Skin of body (tissue), 2 donors: Measurements from ENCODE around the gene SULT1A2. TPM values are rescaled to one million over a fixed set of nuclear protein-coding genes. Genes with fewer than 3 reads are reported as not detected.
"Not testable (repeated sequence)": the region's sequence is repeated elsewhere in the genome, so short reads cannot be mapped to it uniquely, and the experiment has no call there.

ENCODE experiments used
- DNase-seq: peaks from one replicate; lab custom pipeline; 2025; lab: John Stamatoyannopoulos, UW
- total RNA-seq: library from RNA; depleted of rRNA; stranded (reverse); fragments of >200 nt; gene quantifications from one replicate; pipeline ENCODE4 v1.2.3, GENCODE V29; 2014

Gene SULT1A2
- total RNA-seq = 0.39 TPM

DNA sequence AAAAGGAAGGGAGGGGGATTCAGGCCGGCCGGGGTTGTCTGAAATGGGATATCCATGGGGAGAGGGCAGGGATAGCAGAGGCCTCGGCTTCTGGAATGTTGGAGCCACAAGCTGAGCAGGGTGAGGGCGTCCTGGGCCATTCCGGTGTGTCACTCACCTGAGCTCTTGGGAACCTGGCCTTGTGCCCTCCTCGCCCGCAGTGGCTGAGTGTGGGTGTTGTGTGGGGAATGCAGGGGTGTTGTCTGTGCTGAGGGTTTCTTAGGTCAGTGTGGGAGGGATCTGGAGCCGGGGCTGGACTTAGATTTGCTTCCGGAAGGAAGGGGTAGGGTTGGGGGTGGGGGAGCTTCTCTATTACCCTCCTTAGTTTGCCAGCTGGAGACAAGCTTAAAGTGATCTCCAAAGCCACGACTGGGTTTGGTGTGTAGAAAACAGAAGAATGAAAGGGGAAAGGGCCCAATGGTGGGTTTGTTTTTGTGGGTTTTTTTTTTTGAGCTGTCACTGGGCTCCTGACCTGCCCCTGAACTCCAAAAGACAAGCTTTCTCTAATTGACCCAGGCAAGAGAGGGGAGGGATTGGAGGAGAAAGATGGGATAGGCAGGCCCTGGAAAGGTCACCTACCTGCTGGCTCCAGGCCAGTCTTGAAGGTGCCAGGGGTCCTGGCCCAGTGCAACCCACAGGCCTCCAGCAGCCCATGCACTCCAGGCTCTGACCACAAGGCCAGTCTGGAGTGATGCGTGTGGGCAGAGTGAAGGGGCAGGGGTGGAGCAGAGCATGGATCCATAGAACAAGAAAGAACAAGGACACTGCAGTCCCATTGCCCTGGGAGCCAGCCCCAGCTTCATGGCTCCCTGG lies at the start of gene SULT1A2:
TSS of gene SULT1A2 (minus strand) at position 211 of the 852 bp plus-strand sequence. CDS start 1,120 bp downstream, outside the sequence.
- DNase-seq = no peak

- DNase-seq = not testable (repeated sequence)
Measured at GRCh38 chr16:28639959-28640358, 43.1 kb upstream of the SULT1A2 start.

DNA sequence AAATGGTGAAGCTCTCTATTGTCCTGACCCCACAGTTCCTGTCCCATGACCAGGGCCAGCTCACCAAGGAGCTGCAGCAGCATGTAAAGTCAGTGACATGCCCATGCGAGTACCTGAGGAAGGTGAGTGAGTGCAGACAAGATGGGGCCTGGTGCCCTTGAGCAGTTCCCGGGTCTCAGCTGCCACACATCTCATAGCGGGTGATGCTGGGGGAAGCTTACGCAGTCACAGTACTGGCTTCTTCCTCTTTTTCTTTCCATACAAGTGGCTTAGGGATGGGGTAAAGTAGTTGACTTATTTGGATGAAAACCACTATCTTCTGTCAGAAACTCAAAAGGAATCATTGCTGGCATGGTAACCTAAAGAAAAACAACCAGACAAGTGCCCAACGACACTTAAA lies 41.5 kb upstream of the SULT1A2 start:
- DNase-seq = not testable (repeated sequence)

DNA sequence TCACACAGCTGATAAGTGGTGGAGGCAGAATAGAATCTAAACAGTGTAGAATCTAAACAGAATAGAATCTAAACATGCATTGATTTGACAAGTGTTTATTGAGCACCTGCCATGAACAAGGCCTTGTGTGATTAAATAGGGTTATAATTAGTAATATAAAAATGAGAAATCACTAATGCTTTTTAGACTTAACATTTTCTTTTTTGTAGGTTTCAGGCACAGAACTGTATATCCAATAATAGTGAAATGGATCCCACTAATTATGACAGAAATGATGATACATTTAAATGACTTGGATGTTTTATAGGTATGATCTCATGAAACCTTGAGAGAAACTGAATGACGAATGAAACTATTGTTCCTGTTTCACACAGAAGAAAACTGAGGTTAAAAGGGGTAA lies 40.9 kb upstream of the SULT1A2 start, which contains the start of gene NPIPB8:
TSS of gene NPIPB8 (plus strand) at position 301 of the 400 bp plus-strand sequence. CDS start 296 bp downstream, outside the sequence.
- DNase-seq = not testable (repeated sequence)

DNA sequence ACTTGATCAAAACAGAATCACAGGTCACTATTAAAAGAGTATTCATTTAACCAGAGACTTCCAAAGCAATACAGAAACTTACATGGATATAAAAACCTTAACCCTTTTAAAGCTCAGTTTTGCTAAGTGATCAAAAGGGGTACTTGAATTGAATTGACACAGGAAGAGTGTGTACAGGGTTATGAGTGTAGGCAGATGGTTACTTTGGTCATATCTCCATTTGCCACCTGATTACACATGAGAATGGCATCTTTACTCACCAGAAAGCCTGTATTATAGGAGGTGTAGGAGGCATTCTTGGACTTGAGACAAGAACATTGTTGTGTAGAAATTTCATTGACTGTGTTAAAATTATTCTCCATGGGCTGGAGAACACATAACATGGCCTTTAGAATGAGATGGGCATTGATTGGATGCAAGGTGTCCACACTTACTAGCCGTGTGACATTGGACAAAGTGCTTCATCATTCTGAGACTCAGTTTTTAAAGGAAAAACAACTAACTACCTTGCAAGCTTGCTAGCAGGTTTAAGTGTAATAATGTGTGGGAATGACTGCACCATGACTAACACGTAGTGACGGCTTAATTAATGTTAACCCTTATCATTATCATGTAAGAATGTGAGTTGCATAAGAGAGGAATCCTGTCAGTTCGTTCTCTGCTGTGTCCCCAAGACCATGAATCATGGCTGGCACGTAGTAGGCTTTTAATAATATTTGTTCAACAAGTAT lies 39.4 kb upstream of the SULT1A2 start:
- DNase-seq = not testable (repeated sequence)

DNA sequence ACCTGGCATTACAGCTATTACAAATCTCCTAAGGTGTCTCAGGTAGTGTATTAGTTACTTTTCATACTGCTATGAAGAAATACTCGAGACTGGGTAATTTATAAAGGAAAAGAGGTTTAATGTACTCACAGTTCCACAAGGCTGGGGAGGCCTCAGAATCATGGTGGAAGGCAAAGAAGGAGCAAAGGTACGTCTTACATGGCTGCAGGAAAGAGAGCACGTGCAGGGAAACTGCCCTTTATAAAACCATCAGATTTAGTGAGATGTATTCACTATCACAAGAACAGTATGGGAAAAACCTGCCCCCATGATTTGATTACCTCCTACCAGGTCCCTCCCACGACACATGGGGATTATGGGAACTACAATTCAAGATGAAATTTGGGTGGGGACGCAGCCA lies 34.1 kb upstream of the SULT1A2 start:
- DNase-seq = not testable (repeated sequence)

DNA sequence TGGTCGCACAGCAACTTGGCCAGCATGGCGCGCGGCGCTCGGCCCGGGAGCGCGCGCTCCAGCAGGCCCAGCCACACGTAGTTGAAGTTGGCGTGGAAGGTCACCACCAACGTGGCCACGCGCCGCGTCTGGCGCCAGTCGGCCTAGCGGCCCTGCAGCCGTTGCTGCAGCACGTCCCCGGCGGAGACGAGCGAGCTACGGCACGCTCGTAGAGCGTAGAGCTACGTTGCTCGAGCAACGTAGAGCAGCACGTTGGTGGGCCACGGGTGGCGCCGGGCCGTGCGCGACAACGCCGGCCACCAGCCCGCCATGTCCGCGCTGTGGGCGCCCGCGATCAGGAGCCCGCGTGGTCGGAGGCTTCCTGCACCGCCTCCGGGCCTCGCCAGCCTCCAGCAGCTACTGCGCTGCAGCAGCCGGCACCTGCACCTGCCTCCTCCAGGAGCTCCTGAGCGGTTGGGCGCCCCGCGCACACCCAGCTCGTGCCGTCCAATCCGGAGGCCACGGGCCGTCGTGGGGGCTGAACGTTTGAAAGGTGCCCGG lies 26.4 kb upstream of the SULT1A2 start:
- no peak for DNase-seq

GRCh38 chr16:28622532-28623171 lies 25.8 kb upstream of the SULT1A2 start:
- DNase-seq = not testable (repeated sequence)

- DNase-seq = no peak
Measured at GRCh38 chr16:28621481-28622155, 24.8 kb upstream of the SULT1A2 start.

GRCh38 chr16:28620316-28620715 lies 23.5 kb upstream of the SULT1A2 start:
- DNase-seq = not testable (repeated sequence)

DNA sequence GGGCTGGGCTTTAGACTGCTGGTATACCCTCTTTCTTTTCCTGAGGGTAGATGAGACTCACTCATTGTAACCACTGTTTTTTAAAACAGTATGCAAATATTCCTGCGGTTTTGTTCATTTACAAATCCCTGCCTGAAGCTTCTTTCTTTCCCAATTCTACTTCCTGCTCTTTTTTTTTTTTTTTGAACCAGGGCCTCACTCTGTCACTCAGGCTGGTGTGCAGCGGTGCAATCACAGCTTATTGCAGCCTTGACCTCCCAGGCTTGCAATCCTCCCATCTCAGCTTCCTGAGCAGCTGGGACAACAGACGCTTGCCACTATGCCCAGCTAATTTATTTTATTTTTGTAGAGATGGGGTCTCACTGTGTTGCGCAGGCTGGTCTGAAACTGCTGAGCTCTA lies 21.0 kb upstream of the SULT1A2 start:
- DNase-seq = no peak

- no peak for DNase-seq
Measured at GRCh38 chr16:28616636-28617035, 19.8 kb upstream of the SULT1A2 start.

DNA sequence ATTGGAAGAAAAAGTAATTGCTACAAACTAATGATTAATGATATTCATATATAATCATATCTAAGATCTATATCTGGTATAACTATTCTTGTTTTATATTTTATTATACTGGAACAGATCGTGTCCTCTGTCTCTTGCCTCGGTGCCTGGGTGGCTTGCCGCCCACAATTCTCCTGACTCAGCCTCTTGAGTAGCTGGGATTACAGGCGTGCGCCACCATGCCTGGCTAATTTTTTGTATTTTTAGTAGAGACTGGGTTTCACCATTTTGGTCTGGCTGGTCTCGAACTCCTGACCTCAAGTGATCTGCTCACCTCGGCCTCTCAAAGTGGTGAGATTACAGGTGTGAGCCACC lies 19.4 kb upstream of the SULT1A2 start:
- not testable (repeated sequence) for DNase-seq

DNA sequence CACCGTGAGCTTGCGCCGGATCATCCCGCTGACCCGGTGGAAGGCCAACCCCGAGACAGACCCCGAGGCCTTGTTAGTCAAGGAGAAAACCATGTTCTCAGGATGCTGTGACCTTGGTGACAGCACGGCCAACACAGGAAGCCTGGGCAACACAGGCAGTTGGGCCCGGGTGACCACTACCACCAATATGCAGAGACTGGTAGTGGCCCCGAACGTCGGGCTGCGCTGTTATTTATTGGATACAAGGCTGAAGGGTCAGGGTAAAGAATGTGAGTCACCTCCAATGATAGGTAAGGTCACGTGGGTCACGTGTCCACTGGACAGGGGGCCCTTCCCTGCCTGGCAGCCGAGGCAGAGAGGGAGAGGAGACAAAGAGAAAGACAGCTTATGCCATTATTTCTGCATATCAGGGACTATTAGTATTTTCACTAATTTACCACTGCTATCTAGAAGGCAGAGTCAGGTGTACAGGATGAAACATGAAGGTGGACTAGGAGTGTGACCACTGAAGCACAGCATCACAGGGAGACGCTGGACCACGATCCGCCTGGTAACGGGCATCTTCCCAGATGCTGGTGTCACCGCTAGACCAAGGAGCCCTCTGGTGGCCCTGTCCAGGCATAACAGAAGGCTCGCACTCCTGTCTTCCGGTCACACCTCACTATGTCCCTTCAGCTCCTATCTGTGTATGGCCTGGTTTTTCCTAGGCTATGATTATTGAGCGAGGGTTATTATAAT lies 18.8 kb upstream of the SULT1A2 start:
- DNase-seq = not testable (repeated sequence)

DNA sequence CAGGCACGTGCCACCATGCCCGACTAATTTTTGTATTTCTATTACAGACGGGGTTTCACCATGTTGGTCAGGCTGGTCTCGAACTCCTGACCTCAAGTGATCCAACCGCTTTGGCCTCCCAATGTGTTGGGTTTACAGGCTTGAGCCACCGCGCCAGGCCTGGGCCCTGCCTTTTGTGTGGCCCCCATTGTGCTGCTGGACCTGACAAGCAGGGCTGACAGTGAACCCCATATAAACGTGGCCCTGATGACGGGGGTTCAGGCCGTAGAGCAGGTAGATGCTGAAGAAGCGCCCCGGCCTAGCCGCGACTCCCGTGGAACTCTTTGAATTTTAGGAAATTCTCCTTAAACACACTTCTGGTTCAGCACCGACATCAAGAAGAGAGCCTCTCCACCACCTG lies 17.7 kb upstream of the SULT1A2 start:
- not testable (repeated sequence) for DNase-seq

- not testable (repeated sequence) for DNase-seq
Measured at GRCh38 chr16:28613912-28614311, 17.1 kb upstream of the SULT1A2 start.

DNA sequence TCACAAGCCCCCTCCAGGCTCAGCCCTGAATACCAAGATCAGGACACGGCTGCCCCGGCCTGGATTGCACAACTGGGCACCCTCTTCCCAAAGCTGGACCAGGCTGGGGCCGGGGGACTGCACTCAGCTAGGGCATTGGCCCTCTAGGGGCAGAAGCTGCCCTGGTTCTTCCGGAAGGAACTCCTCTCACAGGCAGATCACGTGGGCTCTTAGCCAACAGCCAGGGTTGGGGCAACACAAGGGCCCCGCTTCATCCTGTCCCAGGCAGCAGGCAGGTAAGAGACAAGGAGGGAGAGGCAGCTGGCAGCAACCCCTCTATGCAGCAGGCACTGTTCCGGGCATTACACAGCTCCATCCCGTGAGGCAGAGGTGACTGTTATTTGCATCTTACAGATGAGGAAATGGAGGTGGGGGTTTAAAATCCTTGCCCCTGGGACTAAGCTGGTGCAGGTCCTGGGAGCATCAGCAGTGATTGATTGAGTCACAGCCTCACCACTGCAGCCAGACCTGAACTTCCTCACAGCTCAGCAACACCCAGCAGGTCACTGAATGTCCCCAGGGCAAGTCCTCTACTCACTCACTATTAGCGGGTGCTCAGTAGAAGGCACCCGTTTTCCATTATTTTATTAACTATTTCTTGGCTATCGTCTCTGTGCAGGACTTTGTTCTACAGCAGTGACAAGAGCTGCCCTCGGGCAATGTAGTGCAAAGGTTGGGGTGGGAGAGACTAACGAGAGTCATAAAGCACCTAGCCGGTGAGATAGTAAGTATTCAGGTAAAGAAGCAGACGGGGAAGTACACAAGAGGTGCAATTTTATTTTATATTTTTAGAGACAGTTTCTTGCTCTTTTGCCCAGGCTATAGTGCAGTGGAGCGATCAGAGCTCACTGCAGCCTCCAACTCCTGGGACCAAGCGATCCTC lies 15.8 kb upstream of the SULT1A2 start:
- not testable (repeated sequence) for DNase-seq

DNA sequence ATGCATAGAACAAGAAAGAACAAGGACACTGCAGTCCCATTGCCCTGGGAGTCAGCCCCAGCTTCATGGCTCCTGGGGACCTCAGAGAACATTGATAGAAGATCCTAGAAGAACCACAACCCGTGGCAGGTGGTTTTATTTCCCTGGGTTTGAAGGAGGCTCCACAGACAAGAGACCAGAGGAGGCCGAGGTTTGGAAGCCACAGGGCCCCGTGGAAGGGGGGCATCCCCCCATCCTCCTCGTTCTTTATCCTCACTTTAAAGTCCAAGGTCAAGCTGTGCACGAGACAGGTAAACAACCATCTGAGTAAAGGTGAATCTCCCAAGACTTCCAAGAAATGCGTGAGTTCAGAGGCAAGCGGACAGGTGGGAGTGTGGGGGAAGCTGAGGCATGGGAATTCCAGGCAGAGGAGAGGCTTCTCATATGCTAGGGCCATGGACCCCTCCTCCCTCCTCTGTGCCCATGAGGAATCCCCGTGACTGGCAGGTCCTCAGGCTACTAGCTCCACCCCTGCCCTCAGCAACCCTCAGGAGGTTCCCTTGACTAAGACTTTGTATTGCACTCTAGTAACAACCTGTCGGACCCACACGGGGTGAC lies 13.8 kb upstream of the SULT1A2 start:
- DNase-seq = no peak
